ENCODE measurements around the gene SLC25A11.

- TF ChIP-seq SUZ12 (IDR thresholded peaks at IDR 0.05; ENCODE audit: extremely low read depth, insufficient read depth, insufficient read length) (no peak), ZNF274 (IDR thresholded peaks at IDR 0.05; ENCODE audit: low read depth, low read length) (no peak), YY1 (IDR thresholded peaks at IDR 0.05; ENCODE audit: insufficient read depth, insufficient read length) (no peak)
These were observed 5.5 kb upstream of the SLC25A11 start for GRCh38 chr17:4945176-4945943.

All from NT2/D1 (cell line).